GM12892 (cell line): ENCODE results near the gene CNTN4.

Experiments
- POLR2AphosphoS5 ChIP-seq: IDR thresholded peaks from 2 replicates; pipeline ENCODE4 v1.6.1; 2011; ENCODE audit warnings: low read depth, low read length, control low read depth
- TAF1 ChIP-seq: IDR thresholded peaks from 2 replicates; pipeline ENCODE4 v1.6.1; 2011; ENCODE audit warnings: low read depth, mild to moderate bottlenecking, control low read depth, low read length, borderline replicate concordance

DNA sequence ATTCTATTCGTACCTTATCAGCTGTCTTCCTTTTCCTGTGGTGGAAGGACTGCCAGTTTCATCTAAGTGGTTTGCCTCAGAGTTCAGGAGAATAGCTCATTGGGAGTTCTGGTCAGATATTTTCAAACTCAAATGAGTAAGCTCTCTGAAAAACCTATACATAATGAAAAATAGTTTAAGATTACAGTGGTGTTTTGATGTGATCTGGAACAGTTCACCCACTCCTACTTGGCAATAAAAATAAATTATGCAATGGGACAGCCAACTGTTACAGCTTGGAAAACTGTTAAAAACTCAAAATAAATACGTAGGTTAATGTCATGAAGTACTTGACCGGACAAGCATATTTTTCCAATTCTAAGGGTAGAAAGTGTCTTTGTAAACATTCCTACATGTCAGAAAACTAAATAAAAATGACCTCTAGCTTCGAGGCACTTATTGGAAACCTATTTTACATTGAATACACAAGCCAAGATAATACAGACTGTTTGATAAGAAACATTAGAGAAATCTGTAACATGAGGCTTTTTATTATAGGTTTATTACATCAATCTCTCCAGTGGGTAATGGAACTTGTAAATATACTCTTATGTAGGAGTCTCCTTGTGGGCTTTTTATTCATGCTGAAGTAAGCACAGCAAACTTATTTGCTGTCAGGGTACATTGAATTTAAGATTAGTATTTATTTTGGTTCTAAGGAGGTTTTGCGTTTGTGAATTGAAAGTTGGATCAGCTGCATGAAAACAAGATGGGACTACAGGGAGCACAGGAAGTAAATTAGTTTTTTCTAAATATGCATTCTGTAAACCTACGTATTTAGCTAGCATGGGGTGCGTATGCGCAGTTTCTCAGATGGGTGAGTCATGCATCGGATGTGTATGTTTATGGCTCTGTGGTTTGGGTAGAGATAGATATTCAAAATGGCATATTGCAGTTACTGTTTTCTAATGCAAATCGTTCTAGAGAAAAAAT lies 558.4 kb downstream of the CNTN4 start:
- TF ChIP-seq TAF1 (no peak), POLR2AphosphoS5 (no peak)
